Chondrocyte (in vitro differentiated cells): ENCODE measurements around the gene PHKA2. TPM values are rescaled to one million over a fixed set of nuclear protein-coding genes. Genes with fewer than 3 reads are reported as not detected.

Experiments used
- DNase-seq: peaks from one replicate; pipeline ENCODE4 v3.0.0; 2021; ENCODE audit warnings: mixed read lengths, low spot score
- H3K27ac Mint-ChIP-seq: one replicate; pipeline ENCODE4 v1.8.0; 2021; ENCODE audit warnings: mild to moderate bottlenecking, moderate library complexity, mixed read lengths; ENCODE audit not compliant: unreplicated experiment
- H3K27me3 Mint-ChIP-seq: 2 replicates; pipeline ENCODE4 v1.8.0; 2021; ENCODE audit warnings: low read depth, mixed read lengths
- H3K36me3 Mint-ChIP-seq: 2 replicates; pipeline ENCODE4 v1.8.0; 2021; ENCODE audit warnings: low read depth, mixed read lengths
- H3K4me1 Mint-ChIP-seq: 2 replicates; pipeline ENCODE4 v1.8.0; 2021; ENCODE audit warnings: low read depth, mild to moderate bottlenecking, mixed read lengths
- H3K4me3 Mint-ChIP-seq: one replicate; pipeline ENCODE4 v1.8.0; 2021; ENCODE audit warnings: mild to moderate bottlenecking, moderate library complexity, mixed read lengths; ENCODE audit not compliant: unreplicated experiment
- H3K9me3 Mint-ChIP-seq: 2 replicates; pipeline ENCODE4 v1.8.0; 2021; ENCODE audit warnings: low read depth, mixed read lengths
- CTCF ChIP-seq: fragments of 200-600 bp; sonication (generic); IDR thresholded peaks from 2 replicates; pipeline ENCODE4 v1.5.0; 2021; ENCODE audit warnings: antibody characterized with exemption, mild to moderate bottlenecking, moderate library complexity
- total RNA-seq: library from RNA; stranded (reverse); gene quantifications from 3 replicates; pipeline ENCODE4 v1.2.1, GENCODE V29; 2021

The PHKA2 gene
- total RNA-seq, 1 donor from 2014 or later: 16.2 TPM

- Mint-ChIP-seq H3K27ac (peak overlapping the region; percentile 98), H3K36me3 (no peaks in the 10 kb centered on the region), H3K4me3 (peak overlapping the region; percentile 9), H3K27me3 (no peaks in the 10 kb centered on the region), H3K9me3 (no peaks in the 10 kb centered on the region), H3K4me1 (peaks cover 34% of the 10 kb centered on the region)
- DNase-seq: no peak
- TF ChIP-seq CTCF: no peak
Observed at GRCh38 chrX:18873189-18873791, 110.6 kb downstream of the PHKA2 start.

- no peaks in the 10 kb centered on the region for H3K36me3 Mint-ChIP-seq
- no peak for DNase-seq
- no peaks in the 10 kb centered on the region for H3K27me3 Mint-ChIP-seq
- peaks cover 34% of the 10 kb centered on the region for H3K4me1 Mint-ChIP-seq
- no peak overlapping the region for H3K4me3 Mint-ChIP-seq
- no peak for TF ChIP-seq CTCF
- H3K9me3 Mint-ChIP-seq: peaks cover 5% of the 10 kb centered on the region
- peak overlapping the region; percentile 98 for H3K27ac Mint-ChIP-seq
Observed at GRCh38 chrX:18872621-18873020, 111.3 kb downstream of the PHKA2 start.

GRCh38 chrX:18871970-18872369 is 111.9 kb downstream of the PHKA2 start:
- no peak for TF ChIP-seq CTCF
- DNase-seq: no peak
- Mint-ChIP-seq H3K4me3 (no peak overlapping the region), H3K27me3 (no peaks in the 10 kb centered on the region), H3K36me3 (no peaks in the 10 kb centered on the region), H3K9me3 (peaks cover 6% of the 10 kb centered on the region), H3K27ac (peak overlapping the region; percentile 18), H3K4me1 (peaks cover 34% of the 10 kb centered on the region)

GRCh38 chrX:18871161-18871890 is 112.6 kb downstream of the PHKA2 start:
- DNase-seq: no peak
- H3K36me3 Mint-ChIP-seq: no peaks in the 10 kb centered on the region
- H3K27ac Mint-ChIP-seq: peak overlapping the region; percentile 18
- TF ChIP-seq CTCF: no peak
- no peak overlapping the region for H3K4me3 Mint-ChIP-seq
- H3K4me1 Mint-ChIP-seq: peaks cover 34% of the 10 kb centered on the region
- peaks cover 6% of the 10 kb centered on the region for H3K9me3 Mint-ChIP-seq
- no peaks in the 10 kb centered on the region for H3K27me3 Mint-ChIP-seq

- Mint-ChIP-seq H3K4me1 (no peaks in the 10 kb centered on the region), H3K27me3 (no peaks in the 10 kb centered on the region), H3K4me3 (no peak overlapping the region), H3K36me3 (no peaks in the 10 kb centered on the region), H3K27ac (no peak overlapping the region), H3K9me3 (peaks cover 14% of the 10 kb centered on the region)
- TF ChIP-seq CTCF: no peak
- DNase-seq: no peak
Observed at GRCh38 chrX:18864390-18864920, 119.5 kb downstream of the PHKA2 start.
